PC-3 (cell line): ENCODE data around the gene PRDM2.

Experiments used
- CTCF ChIP-seq: fragments of 300-600 bp; sonication (generic); conservative IDR thresholded peaks from 2 replicates; pipeline ENCODE4 v1.5.1; 2017; ENCODE audit warnings: antibody characterized with exemption, low read depth, mild to moderate bottlenecking, low read length
- EZH2 ChIP-seq: fragments of 300-600 bp; sonication (generic); IDR thresholded peaks from one replicate; pipeline ENCODE4 v1.6.1; 2017; ENCODE audit warnings: antibody characterized with exemption, mild to moderate bottlenecking, low read length; ENCODE audit not compliant: unreplicated experiment

- no peak for TF ChIP-seq CTCF
- no peak for TF ChIP-seq EZH2
Observed at GRCh38 chr1:13751458-13751871, 51.5 kb downstream of the PRDM2 start.
